AG04449 (cell line): ENCODE data around the gene NPAS1.

ENCODE experiments used
- CTCF ChIA-PET: fragments of 350-600 bp; formaldehyde crosslinking; extraction: SDS; loops from one replicate; lab custom pipeline; 2021; ENCODE audit warnings: antibody characterized with exemption; lab: Yijun Ruan, JAX
- POLR2A ChIA-PET: fragments of 400-600, 350-600 bp; formaldehyde crosslinking; extraction: SDS; loops from one replicate; lab custom pipeline; 2020; ENCODE audit warnings: antibody characterized with exemption, inconsistent platforms; lab: Yijun Ruan, JAX
- DNase-seq: peaks from one replicate; pipeline ENCODE4 v3.0.0-alpha.2; 2010; ENCODE audit warnings: low read depth, low spot score
- H3K4me3 ChIP-seq: 2 replicates; pipeline ENCODE4 v1.5.1; 2011; ENCODE audit warnings: low read depth, mild to moderate bottlenecking, control low read depth, low read length
- CTCF ChIP-seq: IDR thresholded peaks from one replicate; pipeline ENCODE4 v1.5.1; 2011; ENCODE audit warnings: mild to moderate bottlenecking, moderate library complexity, low read length, control low read depth, inconsistent platforms; ENCODE audit not compliant: insufficient read depth; ENCODE audit errors: missing control alignments

Gene NPAS1

GRCh38 chr19:46988614-46989230 lies 30.9 kb upstream of the NPAS1 start:
- POLR2A ChIA-PET: no interaction called here
- CTCF ChIA-PET: interaction anchor here (1.1 to 7.6 kb wide), 9 partner anchors 13 to 148 kb away, joined by 3 to 138 read pairs (median 6); no protein-coding TSS in a partner anchor
- no peak for DNase-seq
- no peak for TF ChIP-seq CTCF
- no peak overlapping the region for H3K4me3 ChIP-seq

DNA sequence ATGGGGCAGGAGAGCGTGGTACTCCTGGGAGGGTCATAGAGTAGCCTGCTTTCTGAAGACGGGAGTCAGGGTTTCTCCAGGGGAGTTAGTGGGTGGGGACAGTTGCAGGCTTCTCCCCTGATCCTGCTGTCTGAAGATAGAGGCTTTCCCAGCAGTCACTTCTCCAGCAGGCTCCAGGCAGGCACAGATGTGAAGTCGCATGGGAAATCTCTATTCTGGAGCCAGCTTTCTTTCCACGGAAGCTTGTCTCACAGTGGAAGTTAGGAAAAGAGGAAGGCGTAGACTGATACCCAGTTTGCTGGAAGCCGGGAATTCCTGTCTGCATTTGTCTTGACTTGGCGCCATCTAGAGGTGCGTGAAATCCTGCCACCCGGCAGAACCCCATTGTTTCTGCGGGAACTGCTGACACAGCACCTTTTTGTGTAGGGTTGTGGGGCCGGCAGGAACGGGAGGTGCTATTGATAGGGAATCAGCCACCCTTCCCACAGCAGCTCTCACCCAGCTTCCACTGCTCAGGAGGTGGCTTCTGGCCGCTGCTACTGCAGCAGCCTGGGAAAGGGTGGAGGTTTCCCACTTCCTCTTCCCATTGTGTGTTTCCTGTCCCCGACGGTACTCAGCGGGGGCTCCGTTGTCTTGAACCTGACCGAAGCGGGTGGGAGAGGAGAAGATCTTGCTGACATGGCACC lies 28.5 kb upstream of the NPAS1 start:
- no peak for DNase-seq
- H3K4me3 ChIP-seq: no peak overlapping the region
- CTCF ChIA-PET: interaction anchor here (0.6 to 8.7 kb wide), 47 partner anchors 10 to 249 kb away, joined by 3 to 138 read pairs (median 6); partner anchors contain the start of genes AP2S1, NPAS1 and SAE1
- TF ChIP-seq CTCF: peak; percentile 80
- POLR2A ChIA-PET: interaction anchor here (0.6 to 1.0 kb wide), 3 partner anchors 10 to 203 kb away, joined by 3 read pairs; partner anchors contain the start of gene SLC1A5

- POLR2A ChIA-PET: interaction anchor here (1.1 kb wide), 1 partner anchor 133 kb away, joined by 4 read pairs; no protein-coding TSS in a partner anchor
- no peak for TF ChIP-seq CTCF
- no peak overlapping the region for H3K4me3 ChIP-seq
- CTCF ChIA-PET: interaction anchor here (1.5 to 8.7 kb wide), 14 partner anchors 11 to 166 kb away, joined by 3 to 138 read pairs (median 28); partner anchors contain the start of genes AP2S1 and NPAS1
- no peak for DNase-seq
These were observed 26.7 kb upstream of the NPAS1 start for GRCh38 chr19:46992699-46993535.

- ChIA-PET POLR2A (no interaction called here), CTCF (interaction anchor here (2.4 to 8.7 kb wide), 6 partner anchors 19 to 152 kb away, joined by 9 to 138 read pairs (median 50); partner anchors contain the start of gene NPAS1)
- TF ChIP-seq CTCF: no peak
- no peak overlapping the region for H3K4me3 ChIP-seq
- no peak for DNase-seq
These were observed 26.0 kb upstream of the NPAS1 start for GRCh38 chr19:46993622-46994021.

DNA sequence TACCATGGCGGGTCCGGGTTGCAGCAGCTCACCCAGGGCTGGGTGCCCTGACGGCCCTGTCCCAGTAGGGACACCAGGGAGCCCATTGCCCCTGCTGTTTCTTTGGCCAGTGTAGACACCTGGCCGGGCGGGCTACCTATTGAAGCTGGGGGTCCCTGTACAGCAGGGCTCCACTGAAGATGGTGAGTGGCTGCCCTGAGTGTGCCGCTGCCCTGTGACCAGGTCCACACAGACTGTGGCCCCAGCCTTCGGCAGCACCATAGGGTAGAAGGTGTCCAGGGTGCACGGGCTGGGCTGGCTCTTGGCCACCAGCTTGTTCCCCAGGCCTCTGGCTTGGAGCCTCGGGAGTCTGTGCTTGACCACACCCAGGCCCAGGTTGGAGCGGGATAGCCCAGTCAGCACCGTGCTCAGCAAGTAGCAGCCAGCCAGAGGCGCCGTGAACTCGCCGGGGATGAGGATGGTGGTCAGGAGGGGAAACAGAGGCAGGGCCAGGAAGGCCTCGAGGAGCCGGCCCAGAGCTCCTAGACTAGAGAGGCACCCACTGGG lies 25.4 kb upstream of the NPAS1 start:
- POLR2A ChIA-PET: no interaction called here
- no peak overlapping the region for H3K4me3 ChIP-seq
- TF ChIP-seq CTCF: no peak
- CTCF ChIA-PET: interaction anchor here (3.6 to 8.7 kb wide), 4 partner anchors 18 to 153 kb away, joined by 12 to 138 read pairs (median 75); partner anchors contain the start of gene NPAS1
- no peak for DNase-seq
